Bronchial epithelial cell (primary cell): ENCODE results near the gene PEPD. TPM values are rescaled to one million over a fixed set of nuclear protein-coding genes. Genes with fewer than 3 reads are reported as not detected.

Experiments
- DNase-seq: peaks from one replicate; pipeline ENCODE4 v3.0.0-alpha.2; 2010; ENCODE audit warnings: low read depth
- FAIRE-seq: peaks from 2 replicates; lab custom pipeline; 2011; peaks lifted over from hg19 to GRCh38; lab: Jason Lieb, UNC
- H3K27me3 ChIP-seq: 2 replicates; pipeline ENCODE4 v1.5.1; 2011; ENCODE audit warnings: low read length; ENCODE audit not compliant: control insufficient read depth, insufficient read depth
- H3K36me3 ChIP-seq: 2 replicates; pipeline ENCODE4 v1.5.1; 2011; ENCODE audit warnings: low read length; ENCODE audit not compliant: control insufficient read depth, insufficient read depth
- H3K4me3 ChIP-seq: 2 replicates; pipeline ENCODE4 v1.5.1; 2011; ENCODE audit warnings: mild to moderate bottlenecking, low read depth, low read length, control low read depth
- total RNA-seq: library from RNA; depleted of rRNA; stranded (reverse); fragments of >200 nt; gene quantifications from 2 replicates; pipeline ENCODE4 v1.2.1, GENCODE V29; 2014
- TF ChIP-seq, protein P1 (sequence below): IDR thresholded peaks from 2 replicates; pipeline ENCODE4 v1.5.1; 2011; ENCODE audit warnings: mild to moderate bottlenecking, moderate library complexity, low read length, control low read depth, inconsistent platforms; ENCODE audit not compliant: insufficient read depth, severe bottlenecking

Gene PEPD
- total RNA-seq, 1 donor from 2014 or later: 35.8 TPM

DNA sequence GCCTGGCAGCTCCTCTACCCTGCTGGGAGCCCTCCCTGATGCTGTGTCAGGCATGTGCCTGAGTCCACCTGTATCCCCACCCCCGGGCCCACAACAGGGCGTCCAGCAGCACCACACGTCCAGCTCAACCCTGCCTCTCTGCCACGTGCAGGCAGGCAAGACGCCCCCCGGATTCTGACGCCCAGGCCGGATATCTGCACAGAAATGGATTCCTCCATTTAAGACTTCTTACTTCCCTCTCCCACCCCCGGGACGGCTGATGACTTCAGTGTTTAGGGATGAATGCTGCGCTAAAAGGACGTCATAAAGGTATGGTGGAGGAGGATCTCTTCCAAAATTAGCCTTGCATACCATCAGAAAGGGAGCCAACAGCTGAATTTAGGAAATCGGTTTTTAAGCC is 10.2 kb downstream of the PEPD start:
- Histone ChIP-seq H3K36me3 (no peaks in the 10 kb centered on the region), H3K4me3 (no peak overlapping the region), H3K27me3 (no peaks in the 10 kb centered on the region)
- FAIRE-seq: no peak
- DNase-seq: no peak
- TF ChIP-seq, protein P1, sequence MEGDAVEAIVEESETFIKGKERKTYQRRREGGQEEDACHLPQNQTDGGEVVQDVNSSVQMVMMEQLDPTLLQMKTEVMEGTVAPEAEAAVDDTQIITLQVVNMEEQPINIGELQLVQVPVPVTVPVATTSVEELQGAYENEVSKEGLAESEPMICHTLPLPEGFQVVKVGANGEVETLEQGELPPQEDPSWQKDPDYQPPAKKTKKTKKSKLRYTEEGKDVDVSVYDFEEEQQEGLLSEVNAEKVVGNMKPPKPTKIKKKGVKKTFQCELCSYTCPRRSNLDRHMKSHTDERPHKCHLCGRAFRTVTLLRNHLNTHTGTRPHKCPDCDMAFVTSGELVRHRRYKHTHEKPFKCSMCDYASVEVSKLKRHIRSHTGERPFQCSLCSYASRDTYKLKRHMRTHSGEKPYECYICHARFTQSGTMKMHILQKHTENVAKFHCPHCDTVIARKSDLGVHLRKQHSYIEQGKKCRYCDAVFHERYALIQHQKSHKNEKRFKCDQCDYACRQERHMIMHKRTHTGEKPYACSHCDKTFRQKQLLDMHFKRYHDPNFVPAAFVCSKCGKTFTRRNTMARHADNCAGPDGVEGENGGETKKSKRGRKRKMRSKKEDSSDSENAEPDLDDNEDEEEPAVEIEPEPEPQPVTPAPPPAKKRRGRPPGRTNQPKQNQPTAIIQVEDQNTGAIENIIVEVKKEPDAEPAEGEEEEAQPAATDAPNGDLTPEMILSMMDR: no peak

DNA sequence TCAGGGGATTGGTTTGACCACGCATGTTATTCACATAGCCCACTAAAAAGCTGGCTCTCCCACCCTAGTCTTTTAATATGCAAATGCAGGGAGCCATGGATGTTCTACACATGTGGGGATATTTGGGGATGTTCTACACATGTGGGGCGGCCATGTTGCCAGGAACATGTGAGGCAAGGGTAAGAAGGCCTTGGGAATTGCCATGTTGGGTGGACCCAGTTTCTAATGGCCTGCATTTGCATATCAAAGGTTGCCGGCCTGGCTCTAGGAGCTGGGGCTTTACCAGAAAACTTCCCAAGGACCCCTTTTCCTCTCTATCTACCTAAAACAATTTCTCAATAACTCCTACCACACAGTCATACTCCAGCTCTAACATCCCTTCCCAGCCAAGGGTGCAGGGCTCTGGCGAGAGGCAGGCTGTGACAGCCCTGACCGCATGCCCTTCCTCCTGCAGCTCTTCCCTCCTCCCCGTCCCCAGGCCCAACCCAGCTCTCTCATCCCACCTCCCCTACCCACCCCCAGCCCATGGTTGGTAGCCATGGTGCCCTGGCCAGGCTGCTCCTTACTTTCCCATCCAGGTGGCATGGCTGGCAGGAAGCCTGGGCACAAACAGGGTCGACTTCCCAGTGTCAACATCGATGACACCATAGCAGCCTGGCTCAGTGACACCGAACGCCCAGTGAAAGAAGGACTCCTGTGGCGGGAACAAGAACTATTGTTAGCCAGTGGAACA is 11.0 kb downstream of the PEPD start:
- TF ChIP-seq, protein P1: no peak
- DNase-seq: no peak
- Histone ChIP-seq H3K27me3 (no peaks in the 10 kb centered on the region), H3K4me3 (no peak overlapping the region), H3K36me3 (no peaks in the 10 kb centered on the region)
- no peak for FAIRE-seq

- DNase-seq (no peak), FAIRE-seq (peak; percentile 7)
- Histone ChIP-seq H3K36me3 (no peaks in the 10 kb centered on the region), H3K27me3 (no peaks in the 10 kb centered on the region), H3K4me3 (no peak overlapping the region)
- TF ChIP-seq, protein P1: no peak
These were observed 11.8 kb downstream of the PEPD start for GRCh38 chr19:33509774-33510173.

DNA sequence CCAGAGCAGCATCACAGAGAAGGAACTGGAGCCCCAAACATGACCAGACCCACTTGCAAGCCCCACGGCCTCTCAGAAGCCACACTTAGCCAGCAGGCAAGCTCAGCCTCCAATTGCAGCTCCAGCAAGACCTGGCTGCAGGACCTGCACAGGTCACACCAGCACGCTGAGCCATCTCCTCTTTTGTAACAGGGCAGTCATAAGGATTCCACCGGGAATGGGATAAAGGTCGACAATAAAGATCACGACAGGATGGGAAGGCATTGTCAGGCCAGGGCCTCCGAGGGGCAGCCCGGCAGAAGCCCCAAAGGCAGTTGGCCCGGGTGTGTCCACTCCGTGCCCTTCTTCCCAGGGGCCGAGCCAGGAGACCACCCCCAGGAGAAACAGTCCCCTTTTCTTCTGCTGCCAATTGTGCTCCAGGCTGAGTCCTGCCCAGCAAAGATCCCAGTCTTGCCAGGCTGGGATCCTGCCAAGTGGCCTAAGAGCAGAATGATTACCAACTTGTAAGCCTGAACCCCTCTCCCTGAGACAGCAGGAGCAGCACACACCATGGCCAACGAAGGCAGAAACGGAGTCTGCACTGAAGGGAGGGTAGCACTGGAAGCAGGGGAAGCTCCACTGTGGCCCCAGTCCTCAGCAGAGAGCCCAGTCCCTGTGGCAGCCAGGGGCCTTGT is 12.5 kb downstream of the PEPD start:
- no peak for FAIRE-seq
- no peak for DNase-seq
- no peaks in the 10 kb centered on the region for H3K36me3 ChIP-seq
- no peaks in the 10 kb centered on the region for H3K27me3 ChIP-seq
- TF ChIP-seq, protein P1: no peak
- H3K4me3 ChIP-seq: no peak overlapping the region

- no peak overlapping the region for H3K4me3 ChIP-seq
- TF ChIP-seq, protein P1: no peak
- DNase-seq (no peak), FAIRE-seq (no peak)
- H3K36me3 ChIP-seq: no peaks in the 10 kb centered on the region
- no peaks in the 10 kb centered on the region for H3K27me3 ChIP-seq
These were observed 13.2 kb downstream of the PEPD start for GRCh38 chr19:33508431-33508830.
